HG02610 (cell line): ENCODE measurements around the gene PABPN1.
"Not testable (repeated sequence)": the region's sequence is repeated elsewhere in the genome, so short reads cannot be mapped to it uniquely, and the experiment has no call there.

ENCODE experiments used
- ATAC-seq: cut with Tn5 transposase; IDR thresholded peaks from one replicate; pipeline ENCODE4 v1.9.1; 2021; ENCODE audit warnings: mild to moderate bottlenecking, moderate library complexity; ENCODE audit not compliant: unreplicated experiment

The PABPN1 gene

GRCh38 chr14:23301288-23301968, 19.8 kb upstream of the PABPN1 start:
- peak; percentile 82 for ATAC-seq

GRCh38 chr14:23301969-23302289, 19.3 kb upstream of the PABPN1 start:
- peak; percentile 10 for ATAC-seq

GRCh38 chr14:23302290-23303225, 18.7 kb upstream of the PABPN1 start, which contains the start of gene PPP1R3E:
PPP1R3E (minus strand) TSS chr14:23302859; CDS start chr14:23302576, 283 bp downstream.
- ATAC-seq, result peak; percentile 32

GRCh38 chr14:23306412-23307145, 14.7 kb upstream of the PABPN1 start, which contains the start of gene BCL2L2:
BCL2L2 (plus strand) TSS chr14:23306833; CDS start chr14:23307768, 935 bp downstream.
- ATAC-seq, result no peak

DNA sequence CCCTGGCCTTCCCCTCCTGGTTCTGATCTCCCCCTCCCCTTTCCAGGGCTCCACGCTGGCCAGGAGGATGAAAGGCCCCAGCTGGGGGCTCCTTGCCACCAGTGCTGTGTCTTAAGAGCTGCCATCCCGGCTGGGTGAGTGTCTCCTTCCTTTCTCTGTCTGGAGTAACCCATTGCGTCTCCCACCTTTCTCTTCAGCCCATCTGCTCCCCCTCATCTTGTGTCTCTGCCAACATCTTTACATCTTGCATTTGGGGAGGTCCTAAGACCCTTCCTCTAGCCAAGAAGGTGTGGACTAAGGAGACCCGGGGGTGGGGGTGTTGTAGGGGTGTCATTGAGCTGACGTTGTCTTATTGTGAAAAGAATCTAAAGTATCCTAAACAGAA, 14.1 kb upstream of the PABPN1 start:
- ATAC-seq, result no peak

- ATAC-seq, result no peak
Observed at GRCh38 chr14:23307687-23308644, 13.3 kb upstream of the PABPN1 start.

- no peak for ATAC-seq
Observed at GRCh38 chr14:23308721-23309445, 12.4 kb upstream of the PABPN1 start.

- ATAC-seq, result no peak
Observed at GRCh38 chr14:23310546-23310945, 10.7 kb upstream of the PABPN1 start.

DNA sequence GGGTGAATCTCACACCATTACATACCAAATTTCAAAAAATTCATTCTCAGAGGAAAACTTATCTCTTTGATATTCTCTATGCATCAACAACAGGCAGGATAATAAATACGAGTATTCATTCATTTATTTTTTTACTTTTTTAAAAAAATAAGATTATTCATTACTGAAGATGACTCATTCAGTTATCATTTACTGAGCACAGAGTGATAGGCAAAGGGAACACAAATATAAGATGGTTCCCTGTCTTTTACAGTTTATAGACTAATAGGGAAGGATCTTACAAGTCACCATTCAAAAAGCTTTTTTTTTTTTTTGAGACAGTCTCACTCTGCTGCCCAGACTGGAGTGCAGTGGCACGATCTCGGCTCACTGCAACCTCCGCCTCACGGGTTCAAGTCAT, 5.0 kb upstream of the PABPN1 start:
- no peak for ATAC-seq

GRCh38 chr14:23319746-23320583, 1.3 kb upstream of the PABPN1 start:
- ATAC-seq, result no peak

GRCh38 chr14:23321572-23322547, 603 bp downstream of the PABPN1 start:
- peak; percentile 7 for ATAC-seq

GRCh38 chr14:23322568-23323517, 1.6 kb downstream of the PABPN1 start:
- ATAC-seq, result no peak

GRCh38 chr14:23323838-23324454, 2.7 kb downstream of the PABPN1 start:
- ATAC-seq, result no peak

GRCh38 chr14:23324455-23324846, 3.2 kb downstream of the PABPN1 start:
- no peak for ATAC-seq

GRCh38 chr14:23324993-23325392, 3.7 kb downstream of the PABPN1 start:
- ATAC-seq, result no peak

GRCh38 chr14:23325746-23326145, 4.5 kb downstream of the PABPN1 start:
- ATAC-seq, result not testable (repeated sequence)
